Measurements from ENCODE around the gene SEMA3G.

The SEMA3G gene

GRCh38 chr3:52406231-52406661, 38.7 kb downstream of the SEMA3G start:
- in situ Hi-C loops (cut with HindIII; ENCODE audit: low pct_unique_long_range_greater_than_20kb, low sequenced_read_pairs): no loop called here
- no peak for DNase-seq (ENCODE audit: low read depth in 1 of 2, low spot score in 1 of 2)
- no peak for TF ChIP-seq JUND (IDR thresholded peaks at IDR 0.05; ENCODE audit: low read depth)

GRCh38 chr3:52405601-52406110, 39.2 kb downstream of the SEMA3G start:
- TF ChIP-seq JUND (IDR thresholded peaks at IDR 0.05; ENCODE audit: low read depth): no peak
- no peak for DNase-seq (ENCODE audit: low read depth in 1 of 2, low spot score in 1 of 2)
- in situ Hi-C loops (cut with HindIII; ENCODE audit: low pct_unique_long_range_greater_than_20kb, low sequenced_read_pairs): no loop called here

- no peak for DNase-seq (ENCODE audit: low read depth in 1 of 2, low spot score in 1 of 2)
- in situ Hi-C loops (cut with HindIII; ENCODE audit: low pct_unique_long_range_greater_than_20kb, low sequenced_read_pairs): no loop called here
- no peak for TF ChIP-seq JUND (IDR thresholded peaks at IDR 0.05; ENCODE audit: low read depth)
These were observed 39.8 kb downstream of the SEMA3G start for GRCh38 chr3:52405066-52405465.

GRCh38 chr3:52404391-52404790, 40.5 kb downstream of the SEMA3G start:
- in situ Hi-C loops (cut with HindIII; ENCODE audit: low pct_unique_long_range_greater_than_20kb, low sequenced_read_pairs): no loop called here
- DNase-seq (ENCODE audit: low read depth in 1 of 2, low spot score in 1 of 2): no peak
- no peak for TF ChIP-seq JUND (IDR thresholded peaks at IDR 0.05; ENCODE audit: low read depth)

- in situ Hi-C loops (cut with HindIII; ENCODE audit: low pct_unique_long_range_greater_than_20kb, low sequenced_read_pairs): no loop called here
- TF ChIP-seq JUND (IDR thresholded peaks at IDR 0.05; ENCODE audit: low read depth): no peak
- no peak for DNase-seq (ENCODE audit: low read depth in 1 of 2, low spot score in 1 of 2)
These were observed 40.9 kb downstream of the SEMA3G start for GRCh38 chr3:52403955-52404354.

GRCh38 chr3:52403271-52403841, 41.5 kb downstream of the SEMA3G start:
- TF ChIP-seq JUND (IDR thresholded peaks at IDR 0.05; ENCODE audit: low read depth): no peak
- in situ Hi-C loops (cut with HindIII; ENCODE audit: low pct_unique_long_range_greater_than_20kb, low sequenced_read_pairs): no loop called here
- DNase-seq (ENCODE audit: low read depth in 1 of 2, low spot score in 1 of 2): no peak

GRCh38 chr3:52402706-52403270, 42.1 kb downstream of the SEMA3G start:
- in situ Hi-C loops (cut with HindIII; ENCODE audit: low pct_unique_long_range_greater_than_20kb, low sequenced_read_pairs): no loop called here
- TF ChIP-seq JUND (IDR thresholded peaks at IDR 0.05; ENCODE audit: low read depth): no peak
- DNase-seq (ENCODE audit: low read depth in 1 of 2, low spot score in 1 of 2): no peak

- in situ Hi-C loops (cut with HindIII; ENCODE audit: low pct_unique_long_range_greater_than_20kb, low sequenced_read_pairs): no loop called here
- no peak for TF ChIP-seq JUND (IDR thresholded peaks at IDR 0.05; ENCODE audit: low read depth)
- no peak for DNase-seq (ENCODE audit: low read depth in 1 of 2, low spot score in 1 of 2)
These were observed 42.8 kb downstream of the SEMA3G start for GRCh38 chr3:52402101-52402521.

GRCh38 chr3:52401551-52401950, 43.4 kb downstream of the SEMA3G start:
- no peak for DNase-seq (ENCODE audit: low read depth in 1 of 2, low spot score in 1 of 2)
- TF ChIP-seq JUND (IDR thresholded peaks at IDR 0.05; ENCODE audit: low read depth): no peak
- in situ Hi-C loops (cut with HindIII; ENCODE audit: low pct_unique_long_range_greater_than_20kb, low sequenced_read_pairs): no loop called here

- DNase-seq (ENCODE audit: low read depth in 1 of 2, low spot score in 1 of 2): no peak
- no peak for TF ChIP-seq JUND (IDR thresholded peaks at IDR 0.05; ENCODE audit: low read depth)
- in situ Hi-C loops (cut with HindIII; ENCODE audit: low pct_unique_long_range_greater_than_20kb, low sequenced_read_pairs): no loop called here
These were observed 43.9 kb downstream of the SEMA3G start for GRCh38 chr3:52401021-52401420.

- no peak for DNase-seq (ENCODE audit: low read depth in 1 of 2, low spot score in 1 of 2)
- no peak for TF ChIP-seq JUND (IDR thresholded peaks at IDR 0.05; ENCODE audit: low read depth)
- in situ Hi-C loops (cut with HindIII; ENCODE audit: low pct_unique_long_range_greater_than_20kb, low sequenced_read_pairs): no loop called here
These were observed 44.6 kb downstream of the SEMA3G start for GRCh38 chr3:52400275-52400793.

- TF ChIP-seq JUND (IDR thresholded peaks at IDR 0.05; ENCODE audit: low read depth): no peak
- no peak for DNase-seq (ENCODE audit: low read depth in 1 of 2, low spot score in 1 of 2)
- in situ Hi-C loops (cut with HindIII; ENCODE audit: low pct_unique_long_range_greater_than_20kb, low sequenced_read_pairs): no loop called here
These were observed 45.3 kb downstream of the SEMA3G start for GRCh38 chr3:52399593-52399992.

- in situ Hi-C loops (cut with HindIII; ENCODE audit: low pct_unique_long_range_greater_than_20kb, low sequenced_read_pairs): no loop called here
- no peak for TF ChIP-seq JUND (IDR thresholded peaks at IDR 0.05; ENCODE audit: low read depth)
- no peak for DNase-seq (ENCODE audit: low read depth in 1 of 2, low spot score in 1 of 2)
These were observed 45.8 kb downstream of the SEMA3G start for GRCh38 chr3:52399131-52399530.

Data from T47D (cell line).